OCI-LY1 (cell line): Measurements from ENCODE around the gene SLC35F6.

Source experiments
- CTCF ChIP-seq: fragments of 200-600 bp; sonication (generic), shearing (Covaris generic); IDR thresholded peaks from 2 replicates; pipeline ENCODE4 v1.5.1; 2017; ENCODE audit warnings: mild to moderate bottlenecking, antibody characterized with exemption, low read length, moderate library complexity, mixed read lengths
- EZH2 ChIP-seq: fragments of 200-600 bp; sonication (generic), shearing (Covaris generic); IDR thresholded peaks from 2 replicates; pipeline ENCODE4 v1.8.0; 2017; ENCODE audit warnings: borderline replicate concordance, mixed run types, mild to moderate bottlenecking, antibody characterized with exemption, low read length, moderate library complexity, mixed read lengths

GRCh38 chr2:26769089-26769761, 5.1 kb downstream of the SLC35F6 start:
- TF ChIP-seq CTCF (no peak), EZH2 (no peak)
